Breast epithelium (tissue), 4 donors: ENCODE results near the gene SLC2A11. TPM values are rescaled to one million over a fixed set of nuclear protein-coding genes. Genes with fewer than 3 reads are reported as not detected.

Experiments
- DNase-seq, 2 donors: peaks; one replicate each; pipeline ENCODE4 v3.0.0-alpha.2; 2019; ENCODE audit warnings: low spot score in 2 of 2
- H3K27ac ChIP-seq, 2 donors: fragments of 200-600 bp; sonication (generic) in 1 of 2; one replicate each; pipeline ENCODE4 v1.5.1; 2016 to 2019; ENCODE audit warnings: mild to moderate bottlenecking in 1 of 2
- H3K27me3 ChIP-seq, 2 donors: fragments of 200-600 bp; sonication (generic) in 1 of 2; one replicate each; pipeline versions ENCODE4 v1.5.1 to v1.6.0; 2017 to 2019; ENCODE audit warnings: control low read depth in 1 of 2, mild to moderate bottlenecking in 1 of 2
- H3K36me3 ChIP-seq: fragments of 200-600 bp; one replicate; pipeline ENCODE4 v1.5.1; 2019
- H3K4me1 ChIP-seq, 2 donors: fragments of 200-600 bp; sonication (generic); one replicate each; pipeline ENCODE4 v1.5.1; 2016 to 2019; ENCODE audit warnings: control low read depth in 1 of 2
- H3K4me3 ChIP-seq, 3 donors: fragments of 200-600 bp; sonication (generic); 1 replicate in 2 of 3; 2 replicates in 1 of 3; pipeline ENCODE4 v1.5.1; 2016 to 2019; ENCODE audit warnings: mild to moderate bottlenecking in 3 of 3, moderate library complexity in 2 of 3
- H3K9me3 ChIP-seq, 2 donors: fragments of 200-600 bp; sonication (generic) in 1 of 2; one replicate each; pipeline ENCODE4 v1.5.1; 2016 to 2019; ENCODE audit warnings: control low read depth in 1 of 2
- CTCF ChIP-seq, 3 donors: fragments of 450-650 bp; IDR thresholded peaks; one replicate each; pipeline ENCODE4 v1.5.1; 2016 to 2017; ENCODE audit warnings: antibody characterized with exemption in 3 of 3, mild to moderate bottlenecking in 3 of 3, moderate library complexity in 3 of 3
- POLR2A ChIP-seq: fragments of 450-650 bp; IDR thresholded peaks from one replicate; pipeline ENCODE4 v1.6.1; 2016; ENCODE audit warnings: antibody characterized with exemption, mild to moderate bottlenecking, moderate library complexity
- POLR2AphosphoS5 ChIP-seq, 3 donors: sonication (generic); formaldehyde crosslinking; IDR thresholded peaks; one replicate each; pipeline ENCODE4 v1.6.1; 2017; ENCODE audit warnings: antibody characterized with exemption in 3 of 3
- intact Hi-C: fragments of 100-400 bp; cut with DNase I; formaldehyde crosslinking; loops from one replicate; pipeline ENCODE4 v1.15.1; 2023; ENCODE audit warnings: low total_unique reads
- total RNA-seq, 3 donors: library from RNA; depleted of rRNA; stranded (reverse); fragments of >200 nt; gene quantifications; one replicate each; pipeline ENCODE4 v1.1.0, GENCODE V29; 2016

SLC2A11 gene
- total RNA-seq, 3 donors from 2014 or later = 10.2 to 17.0 (median 13.1) TPM

GRCh38 chr22:23817146-23817545, 40.5 kb upstream of the SLC2A11 start:
- intact Hi-C loops = no loop called here
- no peak for DNase-seq
- Histone ChIP-seq H3K9me3 (no peaks in the 10 kb centered on the region), H3K27ac (no peak overlapping the region), H3K4me3 (no peak overlapping the region), H3K27me3 (no peaks in the 10 kb centered on the region), H3K4me1 (no peaks in the 10 kb centered on the region), H3K36me3 (peaks cover 7% of the 10 kb centered on the region)
- TF ChIP-seq POLR2A (no peak), POLR2AphosphoS5 (IDR thresholded peaks at IDR 0.05) (no peak), CTCF (IDR thresholded peaks at IDR 0.05) (no peak)

GRCh38 chr22:23818541-23818940, 39.1 kb upstream of the SLC2A11 start:
- no peak overlapping the region for H3K4me3 ChIP-seq
- no peaks in the 10 kb centered on the region for H3K9me3 ChIP-seq
- intact Hi-C loops = no loop called here
- no peaks in the 10 kb centered on the region for H3K4me1 ChIP-seq
- DNase-seq = no peak
- TF ChIP-seq POLR2A = no peak
- no peak for TF ChIP-seq CTCF (IDR thresholded peaks at IDR 0.05)
- no peaks in the 10 kb centered on the region for H3K27me3 ChIP-seq
- no peak overlapping the region for H3K27ac ChIP-seq
- H3K36me3 ChIP-seq = peaks cover 7% of the 10 kb centered on the region

GRCh38 chr22:23820748-23821211, 36.9 kb upstream of the SLC2A11 start:
- Histone ChIP-seq H3K36me3 (peaks cover 7% of the 10 kb centered on the region), H3K27me3 (no peaks in the 10 kb centered on the region), H3K27ac (peak overlapping the region; percentile 42 to 77), H3K4me1 (no peaks in the 10 kb centered on the region), H3K9me3 (no peaks in the 10 kb centered on the region), H3K4me3 (no peak overlapping the region)
- no peak for DNase-seq
- TF ChIP-seq CTCF (IDR thresholded peaks at IDR 0.05) (no peak), POLR2AphosphoS5 (IDR thresholded peaks at IDR 0.05) (no peak), POLR2A (no peak)
- intact Hi-C loops = no loop called here

GRCh38 chr22:23822101-23822671, 35.5 kb upstream of the SLC2A11 start:
- no peak overlapping the region for H3K4me3 ChIP-seq
- peak in 1 of 2 donors; percentile 70 for DNase-seq
- no peaks in the 10 kb centered on the region for H3K27me3 ChIP-seq
- no peak for TF ChIP-seq POLR2A
- no peak for TF ChIP-seq POLR2AphosphoS5 (IDR thresholded peaks at IDR 0.05)
- no peak for TF ChIP-seq CTCF (IDR thresholded peaks at IDR 0.05)
- intact Hi-C loops = no loop called here
- H3K36me3 ChIP-seq = peaks cover 1% of the 10 kb centered on the region
- H3K9me3 ChIP-seq = no peaks in the 10 kb centered on the region
- H3K27ac ChIP-seq = peak overlapping the region; percentile 33 to 77
- H3K4me1 ChIP-seq = no peaks in the 10 kb centered on the region

GRCh38 chr22:23823331-23823791, 34.3 kb upstream of the SLC2A11 start:
- H3K4me1 ChIP-seq = no peaks in the 10 kb centered on the region
- H3K4me3 ChIP-seq = no peak overlapping the region
- intact Hi-C loops = no loop called here
- no peak for TF ChIP-seq POLR2AphosphoS5 (IDR thresholded peaks at IDR 0.05)
- TF ChIP-seq POLR2A = no peak
- TF ChIP-seq CTCF (IDR thresholded peaks at IDR 0.05) = no peak
- peak overlapping the region in 1 of 2 donors; percentile 50 for H3K27ac ChIP-seq
- no peaks in the 10 kb centered on the region for H3K36me3 ChIP-seq
- no peaks in the 10 kb centered on the region for H3K9me3 ChIP-seq
- DNase-seq = peak in 1 of 2 donors; percentile 39
- no peaks in the 10 kb centered on the region for H3K27me3 ChIP-seq
